ENCODE data around the gene BNC2.

Gene BNC2

DNA sequence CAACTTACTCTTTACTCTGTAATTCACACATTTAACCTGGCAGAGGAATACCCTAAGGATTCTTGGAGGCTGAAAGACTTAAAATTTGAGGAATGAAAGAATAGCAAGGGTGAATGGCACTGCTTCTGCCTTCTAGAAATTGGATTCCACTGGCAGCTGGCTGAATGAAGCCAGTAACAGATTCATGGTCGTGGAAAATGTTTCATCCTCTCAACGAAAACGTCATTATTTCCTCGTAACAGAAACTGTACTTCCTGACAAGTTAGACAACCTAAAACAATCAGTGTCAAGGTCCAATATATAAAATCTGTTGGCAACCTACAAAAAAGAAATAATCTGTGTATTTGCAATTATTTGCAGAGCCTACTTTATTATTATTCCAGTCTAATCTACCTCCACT lies 39.7 kb downstream of the BNC2 start:
- Histone ChIP-seq H3K4me3 (ENCODE audit: low read depth, low read length, poor library complexity, severe bottlenecking) (no peak overlapping the region), H4K20me1 (ENCODE audit: insufficient read depth, low read length) (no peaks in the 10 kb centered on the region), H3K27me3 (ENCODE audit: insufficient read depth, low read length) (no peaks in the 10 kb centered on the region), H3K9ac (ENCODE audit: low read length) (no peak overlapping the region), H3F3A (ENCODE audit: insufficient read depth, low read length) (no peaks in the 10 kb centered on the region), H3K9me3 (ENCODE audit: low read length) (no peaks in the 10 kb centered on the region), H3K27ac (ENCODE audit: low read depth, low read length, poor library complexity, severe bottlenecking) (no peak overlapping the region), H3K9me2 (ENCODE audit: low read depth, low read length) (no peaks in the 10 kb centered on the region), H3K36me3 (ENCODE audit: insufficient read depth, low read length) (no peaks in the 10 kb centered on the region), H3K79me2 (ENCODE audit: insufficient read depth, low read length) (no peaks in the 10 kb centered on the region), H3K4me2 (ENCODE audit: low read length) (no peak overlapping the region), H3K4me1 (ENCODE audit: insufficient read depth, low read length, severe bottlenecking) (no peaks in the 10 kb centered on the region), H2AFZ (ENCODE audit: low read length) (no peak overlapping the region)
- no peak for TF ChIP-seq EZH2 (IDR thresholded peaks at IDR 0.05; ENCODE audit: borderline replicate concordance, low read length)
- TF ChIP-seq, protein P1, sequence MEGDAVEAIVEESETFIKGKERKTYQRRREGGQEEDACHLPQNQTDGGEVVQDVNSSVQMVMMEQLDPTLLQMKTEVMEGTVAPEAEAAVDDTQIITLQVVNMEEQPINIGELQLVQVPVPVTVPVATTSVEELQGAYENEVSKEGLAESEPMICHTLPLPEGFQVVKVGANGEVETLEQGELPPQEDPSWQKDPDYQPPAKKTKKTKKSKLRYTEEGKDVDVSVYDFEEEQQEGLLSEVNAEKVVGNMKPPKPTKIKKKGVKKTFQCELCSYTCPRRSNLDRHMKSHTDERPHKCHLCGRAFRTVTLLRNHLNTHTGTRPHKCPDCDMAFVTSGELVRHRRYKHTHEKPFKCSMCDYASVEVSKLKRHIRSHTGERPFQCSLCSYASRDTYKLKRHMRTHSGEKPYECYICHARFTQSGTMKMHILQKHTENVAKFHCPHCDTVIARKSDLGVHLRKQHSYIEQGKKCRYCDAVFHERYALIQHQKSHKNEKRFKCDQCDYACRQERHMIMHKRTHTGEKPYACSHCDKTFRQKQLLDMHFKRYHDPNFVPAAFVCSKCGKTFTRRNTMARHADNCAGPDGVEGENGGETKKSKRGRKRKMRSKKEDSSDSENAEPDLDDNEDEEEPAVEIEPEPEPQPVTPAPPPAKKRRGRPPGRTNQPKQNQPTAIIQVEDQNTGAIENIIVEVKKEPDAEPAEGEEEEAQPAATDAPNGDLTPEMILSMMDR (IDR thresholded peaks at IDR 0.05; ENCODE audit: low read length), result no peak

DNA sequence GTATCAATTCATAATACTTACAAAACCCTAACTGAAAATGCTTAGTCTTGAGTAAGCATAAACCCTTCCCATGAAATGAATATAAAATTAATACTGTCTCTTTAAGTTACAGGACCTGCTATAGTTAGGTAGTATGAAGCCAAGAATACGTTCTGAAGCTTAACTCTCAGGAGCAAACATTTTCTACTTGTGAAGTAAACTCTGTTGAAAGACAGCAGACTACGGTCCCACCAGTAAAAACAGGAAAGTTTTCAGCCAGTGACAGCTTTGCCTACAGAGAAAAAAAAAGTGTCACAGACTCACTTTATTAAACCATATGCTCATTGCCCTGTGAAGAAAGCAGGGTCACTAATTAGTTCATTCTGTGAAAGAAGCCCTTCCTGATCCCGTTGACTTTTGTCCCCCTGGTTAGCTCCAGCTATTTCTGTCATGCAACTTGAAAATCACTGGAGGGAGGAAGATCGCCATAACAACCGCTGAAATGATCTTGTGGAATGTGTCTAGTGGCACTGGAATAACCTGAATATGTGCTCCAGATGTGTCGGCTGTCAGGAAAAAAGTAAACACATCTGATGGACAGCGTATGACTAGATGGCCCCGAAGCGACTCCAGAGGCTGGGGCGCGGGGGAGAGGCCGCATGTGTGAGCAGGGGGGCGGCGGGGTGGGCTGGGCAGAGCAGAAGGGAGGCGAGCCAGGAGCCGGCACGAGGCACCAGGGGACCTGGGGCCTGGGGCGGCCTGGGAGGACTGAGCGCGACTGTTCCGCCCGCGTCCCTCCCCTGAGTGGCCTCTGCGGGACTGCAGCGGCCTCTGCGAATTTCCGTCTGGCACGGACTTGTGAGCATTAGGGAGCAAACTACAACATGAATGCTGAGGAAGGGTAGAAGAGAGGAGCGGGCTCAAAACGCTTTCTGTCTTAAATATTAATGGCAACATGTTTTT lies 41.9 kb downstream of the BNC2 start:
- Histone ChIP-seq H3K9me2 (ENCODE audit: low read depth, low read length) (no peaks in the 10 kb centered on the region), H3F3A (ENCODE audit: insufficient read depth, low read length) (no peaks in the 10 kb centered on the region), H2AFZ (ENCODE audit: low read length) (no peak overlapping the region), H3K27ac (ENCODE audit: low read depth, low read length, poor library complexity, severe bottlenecking) (no peak overlapping the region), H3K9ac (ENCODE audit: low read length) (no peak overlapping the region), H3K9me3 (ENCODE audit: low read length) (no peaks in the 10 kb centered on the region), H3K79me2 (ENCODE audit: insufficient read depth, low read length) (no peaks in the 10 kb centered on the region), H3K4me2 (ENCODE audit: low read length) (no peak overlapping the region), H3K27me3 (ENCODE audit: insufficient read depth, low read length) (no peaks in the 10 kb centered on the region), H3K4me1 (ENCODE audit: insufficient read depth, low read length, severe bottlenecking) (no peaks in the 10 kb centered on the region), H4K20me1 (ENCODE audit: insufficient read depth, low read length) (no peaks in the 10 kb centered on the region), H3K4me3 (ENCODE audit: low read depth, low read length, poor library complexity, severe bottlenecking) (no peak overlapping the region), H3K36me3 (ENCODE audit: insufficient read depth, low read length) (no peaks in the 10 kb centered on the region)
- TF ChIP-seq, protein P1 (IDR thresholded peaks at IDR 0.05; ENCODE audit: low read length), result no peak
- TF ChIP-seq EZH2 (IDR thresholded peaks at IDR 0.05; ENCODE audit: borderline replicate concordance, low read length), result no peak

DNA sequence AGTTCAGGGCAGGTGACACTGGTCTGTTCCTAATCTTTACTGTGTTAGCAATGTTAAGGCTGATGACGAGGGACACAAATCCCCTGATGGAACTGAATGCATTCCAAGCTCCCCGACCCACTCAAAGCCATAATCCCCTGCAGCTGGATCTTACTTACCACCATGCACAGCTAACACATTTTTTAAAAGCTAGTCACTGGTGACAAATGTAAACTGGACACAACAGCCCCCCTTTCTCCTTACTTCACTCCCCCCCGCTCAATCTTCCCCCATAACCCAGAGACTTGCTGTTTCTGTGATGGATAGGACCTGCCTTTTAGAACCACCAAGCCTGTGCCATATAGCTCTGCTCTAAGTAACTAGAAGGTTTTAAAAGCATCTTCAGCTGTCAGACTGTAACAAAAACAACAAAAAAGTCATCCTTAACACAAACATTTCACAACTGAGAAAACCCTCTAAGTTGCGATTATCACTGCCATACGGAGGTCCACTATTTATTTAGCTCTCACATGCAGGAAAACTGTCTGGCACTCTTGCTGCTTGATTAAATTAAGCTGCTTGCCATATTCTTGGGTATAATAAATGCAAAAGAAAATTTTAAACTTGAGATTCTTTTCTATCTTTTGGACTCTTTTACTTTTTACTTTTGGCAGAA lies 44.4 kb downstream of the BNC2 start:
- H2AFZ ChIP-seq (ENCODE audit: low read length), result no peak overlapping the region
- H3K27ac ChIP-seq (ENCODE audit: low read depth, low read length, poor library complexity, severe bottlenecking), result no peak overlapping the region
- no peaks in the 10 kb centered on the region for H3K36me3 ChIP-seq (ENCODE audit: insufficient read depth, low read length)
- H3K9ac ChIP-seq (ENCODE audit: low read length), result no peak overlapping the region
- no peaks in the 10 kb centered on the region for H3F3A ChIP-seq (ENCODE audit: insufficient read depth, low read length)
- H4K20me1 ChIP-seq (ENCODE audit: insufficient read depth, low read length), result no peaks in the 10 kb centered on the region
- H3K9me2 ChIP-seq (ENCODE audit: low read depth, low read length), result no peaks in the 10 kb centered on the region
- H3K27me3 ChIP-seq (ENCODE audit: insufficient read depth, low read length), result no peaks in the 10 kb centered on the region
- H3K79me2 ChIP-seq (ENCODE audit: insufficient read depth, low read length), result no peaks in the 10 kb centered on the region
- H3K4me3 ChIP-seq (ENCODE audit: low read depth, low read length, poor library complexity, severe bottlenecking), result no peak overlapping the region
- H3K4me2 ChIP-seq (ENCODE audit: low read length), result no peak overlapping the region
- TF ChIP-seq, protein P1 (IDR thresholded peaks at IDR 0.05; ENCODE audit: low read length), result no peak
- no peak for TF ChIP-seq EZH2 (IDR thresholded peaks at IDR 0.05; ENCODE audit: borderline replicate concordance, low read length)
- H3K9me3 ChIP-seq (ENCODE audit: low read length), result no peaks in the 10 kb centered on the region
- H3K4me1 ChIP-seq (ENCODE audit: insufficient read depth, low read length, severe bottlenecking), result no peaks in the 10 kb centered on the region
